ENCODE results near the gene CS. TPM values are rescaled to one million over a fixed set of nuclear protein-coding genes. Genes with fewer than 3 reads are reported as not detected.
"Not testable (repeated sequence)": the region's sequence is repeated elsewhere in the genome, so short reads cannot be mapped to it uniquely, and the experiment has no call there.

The CS gene
- total RNA-seq (100 to 1,000 TPM; 143 to 417 (median 265) TPM), polyA plus RNA-seq (100 to 1,000 TPM in 1 of 3 donors, 10 to 100 TPM in 2; 64.6 to 404 (median 73.1) TPM)
- long read RNA-seq, donor 1, transcript CS-201 (11 exons, 2,975 nt), result major isoform, 57 of 68 reads
- long read RNA-seq, donor 1, partial matches to known transcripts, result 7 of 68 reads
- long read RNA-seq, donor 1, other reads (novel, unspliced or antisense), result 0 of 68 reads
- long read RNA-seq, donor 2, transcript CS-201 (11 exons, 2,975 nt), result major isoform, 42 of 53 reads
- long read RNA-seq, donor 2, partial matches to known transcripts, result 7 of 53 reads
- long read RNA-seq, donor 2, other reads (novel, unspliced or antisense), result 0 of 53 reads
- long read RNA-seq, donor 3, transcript CS-201 (11 exons, 2,975 nt), result major isoform, 54 of 61 reads
- long read RNA-seq, donor 3, partial matches to known transcripts, result 5 of 61 reads
- long read RNA-seq, donor 3, other reads (novel, unspliced or antisense), result 0 of 61 reads
- long read RNA-seq, donor 4, transcript CS-201 (11 exons, 2,975 nt), result major isoform, 28 of 40 reads
- long read RNA-seq, donor 4, partial matches to known transcripts, result 4 of 40 reads
- long read RNA-seq, donor 4, other reads (novel, unspliced or antisense), result 8 of 40 reads
- long read RNA-seq, donor 5, transcript CS-201 (11 exons, 2,975 nt), result major isoform, 41 of 102 reads
- long read RNA-seq, donor 5, partial matches to known transcripts, result 41 of 102 reads
- long read RNA-seq, donor 5, other reads (novel, unspliced or antisense), result 20 of 102 reads
- long read RNA-seq, donor 6, transcript CS-201 (11 exons, 2,975 nt), result major isoform, 20 of 27 reads
- long read RNA-seq, donor 6, partial matches to known transcripts, result 7 of 27 reads
- long read RNA-seq, donor 6, other reads (novel, unspliced or antisense), result 0 of 27 reads
- long read RNA-seq, donor 7, transcript CS-201 (11 exons, 2,975 nt), result major isoform, 17 of 31 reads
- long read RNA-seq, donor 7, partial matches to known transcripts, result 13 of 31 reads
- long read RNA-seq, donor 7, other reads (novel, unspliced or antisense), result 0 of 31 reads
- long read RNA-seq, donor 8, transcript CS-201 (11 exons, 2,975 nt), result major isoform, 60 of 73 reads
- long read RNA-seq, donor 8, partial matches to known transcripts, result 9 of 73 reads
- long read RNA-seq, donor 8, other reads (novel, unspliced or antisense), result 0 of 73 reads
- long read RNA-seq, donor 9, transcript CS-201 (11 exons, 2,975 nt), result major isoform, 46 of 62 reads
- long read RNA-seq, donor 9, partial matches to known transcripts, result 13 of 62 reads
- long read RNA-seq, donor 9, other reads (novel, unspliced or antisense), result 0 of 62 reads
- long read RNA-seq, donor 10, transcript CS-201 (11 exons, 2,975 nt), result major isoform, 24 of 24 reads
- long read RNA-seq, donor 10, partial matches to known transcripts, result 0 of 24 reads
- long read RNA-seq, donor 10, other reads (novel, unspliced or antisense), result 0 of 24 reads

- intact Hi-C loops (cut with DNase I), result no loop called here
- peak; percentile 99 to 100 (median 99) for DNase-seq
- 0% methylated on average over 15 to 63 of the region's 63 CpGs for WGBS, 4 donors
- Histone ChIP-seq H3K4me3 (peak within 1 kb of the TSS; percentile 63 to 89 (median 86)), H3K27me3 (no peaks in the 10 kb centered on the region), H3K27ac (peak within 1 kb of the TSS; percentile 84 to 95 (median 91)), H3K9me3 (replicated peaks in 1 of 3) (no peaks in the 10 kb centered on the region), H3K36me3 (replicated peaks in 1 of 2) (peaks cover 0 to 6% of the 10 kb centered on the region in 2 donors), H3K4me1 (replicated peaks in 1 of 2) (peaks cover 48 to 61% of the 10 kb centered on the region in 2 donors)
- TF ChIP-seq, protein P1, sequence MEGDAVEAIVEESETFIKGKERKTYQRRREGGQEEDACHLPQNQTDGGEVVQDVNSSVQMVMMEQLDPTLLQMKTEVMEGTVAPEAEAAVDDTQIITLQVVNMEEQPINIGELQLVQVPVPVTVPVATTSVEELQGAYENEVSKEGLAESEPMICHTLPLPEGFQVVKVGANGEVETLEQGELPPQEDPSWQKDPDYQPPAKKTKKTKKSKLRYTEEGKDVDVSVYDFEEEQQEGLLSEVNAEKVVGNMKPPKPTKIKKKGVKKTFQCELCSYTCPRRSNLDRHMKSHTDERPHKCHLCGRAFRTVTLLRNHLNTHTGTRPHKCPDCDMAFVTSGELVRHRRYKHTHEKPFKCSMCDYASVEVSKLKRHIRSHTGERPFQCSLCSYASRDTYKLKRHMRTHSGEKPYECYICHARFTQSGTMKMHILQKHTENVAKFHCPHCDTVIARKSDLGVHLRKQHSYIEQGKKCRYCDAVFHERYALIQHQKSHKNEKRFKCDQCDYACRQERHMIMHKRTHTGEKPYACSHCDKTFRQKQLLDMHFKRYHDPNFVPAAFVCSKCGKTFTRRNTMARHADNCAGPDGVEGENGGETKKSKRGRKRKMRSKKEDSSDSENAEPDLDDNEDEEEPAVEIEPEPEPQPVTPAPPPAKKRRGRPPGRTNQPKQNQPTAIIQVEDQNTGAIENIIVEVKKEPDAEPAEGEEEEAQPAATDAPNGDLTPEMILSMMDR (IDR thresholded peaks at IDR 0.05), result peak in 1 of 6 experiments; percentile 11
- peak; percentile 82 to 93 for TF ChIP-seq POLR2A (IDR thresholded peaks at IDR 0.05)
Observed at GRCh38 chr12:56299853-56300643, at the start of gene CS. TSS of gene CS (minus strand) at chr12:56300330. CDS start at chr12:56300201, 129 bp downstream.

GRCh38 chr12:56348776-56349175, 48.6 kb upstream of the CS start:
- Histone ChIP-seq H3K4me1 (replicated peaks in 1 of 2) (no peaks in the 10 kb centered on the region), H3K4me3 (no peak overlapping the region), H3K9me3 (replicated peaks in 1 of 3) (no peaks in the 10 kb centered on the region), H3K27ac (no peak overlapping the region), H3K36me3 (replicated peaks in 1 of 2) (peaks cover 0 to 93% of the 10 kb centered on the region in 2 donors), H3K27me3 (no peaks in the 10 kb centered on the region)
- WGBS, 4 donors, result 90 to 95% (median 93%) methylated on average over 5 of the region's 5 CpGs
- no peak for DNase-seq
- intact Hi-C loops (cut with DNase I), result no loop called here
- TF ChIP-seq, protein P1 (IDR thresholded peaks at IDR 0.05), result no peak
- TF ChIP-seq POLR2A (IDR thresholded peaks at IDR 0.05), result no peak

- H3K27ac ChIP-seq; DNase-seq; intact Hi-C loops (cut with DNase I); H3K9me3 ChIP-seq (replicated peaks in 1 of 3); H3K4me3 ChIP-seq; H3K4me1 ChIP-seq (replicated peaks in 1 of 2); H3K27me3 ChIP-seq: not testable (repeated sequence)
- peaks cover 0 to 93% of the 10 kb centered on the region in 2 donors for H3K36me3 ChIP-seq (replicated peaks in 1 of 2)
- 90 to 94% (median 92%) methylated on average over 9 of the region's 9 CpGs for WGBS, 4 donors
Observed at GRCh38 chr12:56347255-56347654, 47.1 kb upstream of the CS start.

DNA sequence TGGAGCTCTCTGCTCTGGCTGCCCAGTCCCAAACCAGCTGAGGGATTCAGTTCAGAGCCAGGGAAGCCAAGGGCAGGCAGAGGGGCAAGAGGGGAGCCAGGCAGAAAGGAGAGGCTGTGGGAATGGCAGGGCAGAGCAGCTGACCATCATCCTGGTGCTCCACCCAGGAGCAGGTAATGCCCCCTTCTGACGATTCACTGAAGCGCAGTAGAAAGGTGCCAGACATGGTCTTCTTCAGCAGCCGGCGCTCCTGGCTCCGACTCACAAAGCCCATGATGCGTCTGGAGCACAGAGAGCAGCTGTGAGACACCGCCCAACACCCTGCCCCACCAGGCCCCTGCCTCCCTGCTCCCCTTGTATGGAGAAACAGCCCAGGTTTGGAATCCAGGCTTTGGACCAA, 46.5 kb upstream of the CS start:
- Histone ChIP-seq H3K4me3 (no peak overlapping the region), H3K4me1 (replicated peaks in 1 of 2) (no peaks in the 10 kb centered on the region), H3K36me3 (replicated peaks in 1 of 2) (peaks cover 0 to 90% of the 10 kb centered on the region in 2 donors), H3K27me3 (no peaks in the 10 kb centered on the region), H3K9me3 (replicated peaks in 1 of 3) (no peaks in the 10 kb centered on the region), H3K27ac (no peak overlapping the region)
- DNase-seq, result no peak
- 83 to 90% (median 87%) methylated on average over 6 to 7 of the region's 7 CpGs for WGBS, 4 donors
- intact Hi-C loops (cut with DNase I), result no loop called here
- TF ChIP-seq POLR2A (IDR thresholded peaks at IDR 0.05), result no peak
- TF ChIP-seq, protein P1 (IDR thresholded peaks at IDR 0.05), result no peak

GRCh38 chr12:56342290-56342689, 42.2 kb upstream of the CS start:
- H3K27me3 ChIP-seq; DNase-seq; intact Hi-C loops (cut with DNase I); H3K4me1 ChIP-seq (replicated peaks in 1 of 2); H3K9me3 ChIP-seq (replicated peaks in 1 of 3); H3K4me3 ChIP-seq; H3K27ac ChIP-seq: not testable (repeated sequence)
- WGBS, 4 donors, result 96 to 100% (median 97%) methylated on average over 2 of the region's 2 CpGs
- peaks cover 0 to 46% of the 10 kb centered on the region in 2 donors for H3K36me3 ChIP-seq (replicated peaks in 1 of 2)

Measured in adrenal gland (tissue), 19 donors.